ENCODE results near the gene RIPK1. TPM values are rescaled to one million over a fixed set of nuclear protein-coding genes. Genes with fewer than 3 reads are reported as not detected.

Gene RIPK1
- total and polyA plus RNA-seq, 2 donors (not counting 3 experiments of a cell fraction or from before 2014, with no cell fraction given), result 11.2 to 20.6 TPM

GRCh38 chr6:3041606-3042005 is 26.7 kb upstream of the RIPK1 start:
- DNase-seq (ENCODE audit: low read depth, low spot score) (peak; percentile 58), FAIRE-seq (peak; percentile 40)
- no peaks in the 10 kb centered on the region for H3K9me1 ChIP-seq (replicated peaks; ENCODE audit: control insufficient read depth, extremely low read depth, insufficient read depth, low read length)
- intact Hi-C loops (cut with micrococcal nuclease) (no loop called here), dilution Hi-C loops (cut with MboI; ENCODE audit: extremely low pct_ligation_motif_present, low sequenced_read_pairs) (no loop called here)
- no peaks in the 10 kb centered on the region for H3K36me3 ChIP-seq (ENCODE audit: control insufficient read depth in 2 of 2, extremely low read depth in 1 of 2, insufficient read depth in 2 of 2, low read length in 2 of 2)
- H3K27me3 ChIP-seq (ENCODE audit: control insufficient read depth in 2 of 2, insufficient read depth in 2 of 2, low read length in 2 of 2), result peaks cover 3 to 5% of the 10 kb centered on the region in 2 experiments
- CTCF ChIA-PET, result interaction anchor here (1.1 to 1.4 kb wide), 3 partner anchors 14 to 40 kb away, joined by 3 read pairs; no protein-coding TSS in a partner anchor
- BruUV-seq (replicated peaks), result no TSS peak
- H3K4me2 ChIP-seq (ENCODE audit: insufficient read depth, low read length), result no peak overlapping the region
- no peaks in the 10 kb centered on the region for H3K9me3 ChIP-seq (replicated peaks; ENCODE audit: control insufficient read depth, insufficient read depth, low read length)
- H3K79me2 ChIP-seq (ENCODE audit: control insufficient read depth, insufficient read depth, low read length), result no peaks in the 10 kb centered on the region
- H3K4me3 ChIP-seq (replicated peaks in 1 of 3; ENCODE audit: insufficient read depth in 1 of 3, low read depth in 1 of 3, low read length in 3 of 3), result no peak overlapping the region
- no peak for TF ChIP-seq JUN (IDR thresholded peaks at IDR 0.05; ENCODE audit: borderline replicate concordance, insufficient read depth, insufficient read length, low read depth)
- TF ChIP-seq FOS (IDR thresholded peaks at IDR 0.05; ENCODE audit: borderline replicate concordance, insufficient read depth, low read length), result no peak
- no peak for TF ChIP-seq POLR2AphosphoS5 (IDR thresholded peaks at IDR 0.05; ENCODE audit: insufficient read depth, low read depth, low read length)
- TF ChIP-seq MAX (IDR thresholded peaks at IDR 0.05; ENCODE audit: insufficient read depth, insufficient read length), result no peak
- TF ChIP-seq GATA2 (IDR thresholded peaks at IDR 0.05; ENCODE audit: insufficient read depth, insufficient read length, low read depth, low read length), result no peak
- no peak for TF ChIP-seq CTCF (IDR thresholded peaks at IDR 0.05; ENCODE audit: extremely low read depth in 1 of 2, insufficient read depth in 1 of 2, low read depth in 1 of 2, low read length in 2 of 2)
- no peak for TF ChIP-seq POLR2A (IDR thresholded peaks at IDR 0.05; ENCODE audit: low read depth, low read length)
- TF ChIP-seq EZH2 (IDR thresholded peaks at IDR 0.05; ENCODE audit: borderline replicate concordance, low read depth, low read length, severe bottlenecking), result no peak
- TF ChIP-seq MYC (IDR thresholded peaks at IDR 0.05; ENCODE audit: low read depth, low read length), result no peak
- H2AFZ ChIP-seq (ENCODE audit: low read depth, low read length), result peak overlapping the region; percentile 67
- POLR2A ChIA-PET, result no interaction called here
- no peak overlapping the region for H3K9ac ChIP-seq (replicated peaks; ENCODE audit: extremely low read depth, insufficient read depth, low read length)
- H4K20me1 ChIP-seq (replicated peaks; ENCODE audit: control insufficient read depth, extremely low read depth, insufficient read depth, low read length), result no peaks in the 10 kb centered on the region
- H3K27ac ChIP-seq (ENCODE audit: insufficient read depth, low read depth, low read length), result no peak overlapping the region
- peaks cover 3% of the 10 kb centered on the region for H3K4me1 ChIP-seq (ENCODE audit: control insufficient read depth, extremely low read depth, insufficient read depth, low read length)
